GM10266 (cell line): ENCODE measurements around the gene KIAA0232.

Experiments used
- DNase-seq: peaks from one replicate; pipeline ENCODE4 v3.0.0; 2012; ENCODE audit errors: extremely low spot score
- CTCF ChIP-seq: IDR thresholded peaks from 2 replicates; pipeline ENCODE4 v1.5.1; 2012; ENCODE audit warnings: mild to moderate bottlenecking, low read depth; ENCODE audit not compliant: control insufficient read depth, insufficient read depth; ENCODE audit errors: missing control alignments

Gene KIAA0232

GRCh38 chr4:6767386-6767747 lies 15.2 kb upstream of the KIAA0232 start:
- DNase-seq, result no peak
- no peak for TF ChIP-seq CTCF

GRCh38 chr4:6767748-6768538 lies 14.6 kb upstream of the KIAA0232 start:
- no peak for DNase-seq
- no peak for TF ChIP-seq CTCF

GRCh38 chr4:6768539-6768905 lies 14.0 kb upstream of the KIAA0232 start:
- DNase-seq, result no peak
- TF ChIP-seq CTCF, result no peak

- TF ChIP-seq CTCF, result no peak
- DNase-seq, result no peak
Measured at GRCh38 chr4:6769233-6769988, 13.1 kb upstream of the KIAA0232 start.

GRCh38 chr4:6769989-6770420 lies 12.5 kb upstream of the KIAA0232 start:
- no peak for TF ChIP-seq CTCF
- DNase-seq, result no peak

GRCh38 chr4:6770581-6771228 lies 11.8 kb upstream of the KIAA0232 start:
- TF ChIP-seq CTCF, result no peak
- DNase-seq, result no peak
